ENCODE results near the gene CEBPZOS.
"Not testable (repeated sequence)": the region's sequence is repeated elsewhere in the genome, so short reads cannot be mapped to it uniquely, and the experiment has no call there.

CEBPZOS gene

DNA sequence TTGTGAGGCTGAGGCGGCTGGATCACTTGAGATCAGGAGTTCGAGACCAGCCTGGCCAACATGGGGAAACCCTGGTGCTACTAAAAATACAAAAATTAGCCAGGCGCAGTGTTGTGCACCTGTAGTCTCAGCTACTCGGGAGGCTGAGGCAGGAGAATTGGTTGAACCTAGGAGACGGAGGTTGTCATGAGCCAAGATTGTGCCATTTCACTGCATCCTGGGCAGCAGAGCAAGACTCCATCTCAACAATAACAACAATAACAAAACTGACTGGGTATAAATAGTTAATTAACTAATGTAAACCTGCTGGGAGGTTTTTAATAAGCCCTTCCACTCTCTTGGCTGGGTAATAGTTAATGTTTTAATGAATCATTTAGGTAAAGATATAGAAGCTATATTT lies 15.7 kb upstream of the CEBPZOS start:
- Mint-ChIP-seq H3K4me1 (ENCODE audit: low read depth) (no peaks in the 10 kb centered on the region), H3K27me3 (no peaks in the 10 kb centered on the region), H3K9me3 (ENCODE audit: low read depth) (no peaks in the 10 kb centered on the region), H3K27ac (no peak overlapping the region), H3K4me3 (no peak overlapping the region), H3K36me3 (no peaks in the 10 kb centered on the region)

DNA sequence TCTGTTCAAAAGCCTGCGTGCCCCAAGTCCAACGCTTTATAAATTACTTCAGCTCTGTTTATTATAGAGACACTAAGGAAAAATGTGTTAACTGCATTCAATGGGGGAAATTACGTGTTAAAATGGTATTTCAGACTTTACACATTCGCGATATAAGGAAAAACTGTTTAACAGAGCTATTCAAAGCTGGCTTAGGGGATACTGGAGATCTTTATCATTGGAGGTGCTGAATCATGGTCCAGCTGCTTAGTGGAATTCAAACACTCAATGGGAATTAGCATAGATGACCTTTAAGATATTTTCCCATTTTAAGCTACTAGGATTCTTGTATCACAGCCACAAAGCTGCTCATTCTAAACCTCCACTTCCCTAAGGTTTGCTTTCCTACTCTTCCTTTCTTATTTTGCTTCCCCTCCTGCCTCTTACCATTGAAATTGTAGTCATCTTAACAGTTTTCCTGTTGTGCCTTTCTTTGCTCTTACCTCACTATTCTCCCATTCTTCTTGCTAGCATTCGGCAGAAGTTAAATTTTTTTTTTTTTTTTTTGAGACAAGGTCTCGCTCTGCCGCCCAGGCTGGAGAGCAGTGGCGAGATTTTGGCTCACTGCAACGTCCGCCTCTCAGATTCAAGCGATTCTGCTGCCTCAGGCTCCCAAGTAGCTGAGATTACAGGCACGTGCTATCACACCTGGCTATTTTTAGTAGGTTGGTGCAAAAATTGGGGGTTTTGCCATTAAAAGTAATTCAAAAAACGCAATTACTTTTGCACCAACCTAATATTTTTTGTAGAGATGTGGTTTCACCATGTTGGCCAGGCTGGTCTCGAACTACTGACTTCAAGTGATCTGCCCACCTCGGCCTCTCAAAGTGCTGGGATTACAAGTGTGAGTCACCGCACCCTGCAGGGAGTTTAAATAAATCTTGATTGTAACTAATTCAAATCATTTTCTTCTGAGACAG lies 14.3 kb upstream of the CEBPZOS start:
- H3K27ac Mint-ChIP-seq: no peak overlapping the region
- H3K36me3 Mint-ChIP-seq: no peaks in the 10 kb centered on the region
- H3K4me3 Mint-ChIP-seq: no peak overlapping the region
- H3K4me1 Mint-ChIP-seq (ENCODE audit: low read depth): no peaks in the 10 kb centered on the region
- no peaks in the 10 kb centered on the region for H3K9me3 Mint-ChIP-seq (ENCODE audit: low read depth)
- no peaks in the 10 kb centered on the region for H3K27me3 Mint-ChIP-seq

DNA sequence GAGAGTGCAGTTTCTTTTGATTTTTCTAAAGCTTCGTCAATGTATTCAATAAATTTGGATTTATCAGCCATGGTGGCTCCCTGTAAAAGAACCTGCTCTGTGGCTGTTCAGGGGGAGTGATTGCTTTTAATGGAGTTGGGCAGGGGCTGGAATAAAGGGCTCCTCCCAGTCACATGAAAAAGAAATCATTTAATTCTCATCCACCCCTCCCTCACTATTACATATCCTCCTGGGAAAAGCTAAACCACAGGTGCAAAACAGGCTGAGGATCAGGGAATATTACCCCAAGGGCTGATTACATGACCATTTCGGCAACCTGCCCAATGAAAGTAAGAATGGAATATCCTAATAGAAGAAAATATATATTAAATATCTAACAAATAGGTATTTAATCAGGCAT lies 7.7 kb upstream of the CEBPZOS start, which contains the start of gene SULT6B1:
TSS of gene SULT6B1 (minus strand) at position 101 of the 400 bp plus-strand sequence. CDS start at position 71, 30 bp downstream.
- H3K27ac Mint-ChIP-seq: no peak within 1 kb of the TSS
- no peaks in the 10 kb centered on the region for H3K4me1 Mint-ChIP-seq (ENCODE audit: low read depth)
- no peaks in the 10 kb centered on the region for H3K9me3 Mint-ChIP-seq (ENCODE audit: low read depth)
- H3K36me3 Mint-ChIP-seq: no peaks in the 10 kb centered on the region
- no peaks in the 10 kb centered on the region for H3K27me3 Mint-ChIP-seq
- no peak within 1 kb of the TSS for H3K4me3 Mint-ChIP-seq

- Mint-ChIP-seq H3K36me3 (no peaks in the 10 kb centered on the region), H3K27me3 (no peaks in the 10 kb centered on the region), H3K4me1 (ENCODE audit: low read depth) (no peaks in the 10 kb centered on the region), H3K9me3 (ENCODE audit: low read depth) (no peaks in the 10 kb centered on the region), H3K4me3 (no peak overlapping the region), H3K27ac (no peak overlapping the region)
Measured at GRCh38 chr2:37189452-37190153, 6.7 kb upstream of the CEBPZOS start.

DNA sequence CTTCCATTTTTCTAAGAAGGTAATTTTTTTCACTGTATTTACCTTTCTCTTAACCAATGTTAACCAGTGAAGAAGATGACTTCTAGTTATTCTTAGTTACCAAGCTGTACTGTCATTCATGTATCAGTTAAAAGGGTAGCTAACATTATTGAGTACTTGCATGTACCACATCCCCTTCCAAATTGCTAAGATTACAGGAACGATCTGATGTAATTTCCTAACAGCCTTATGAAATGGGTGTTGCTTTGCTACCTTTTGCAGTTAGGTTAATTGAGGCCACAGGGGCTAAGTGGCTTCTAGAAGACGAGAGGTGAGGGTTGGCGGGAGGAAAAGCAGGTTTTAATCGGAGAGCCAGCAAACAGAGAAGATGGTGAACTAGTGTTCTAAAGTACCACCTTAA lies 6.0 kb upstream of the CEBPZOS start:
- Mint-ChIP-seq H3K9me3 (ENCODE audit: low read depth) (no peaks in the 10 kb centered on the region), H3K27me3 (no peaks in the 10 kb centered on the region), H3K4me3 (no peak overlapping the region), H3K36me3 (no peaks in the 10 kb centered on the region), H3K4me1 (ENCODE audit: low read depth) (no peaks in the 10 kb centered on the region), H3K27ac (no peak overlapping the region)

GRCh38 chr2:37191253-37191652 lies 5.0 kb upstream of the CEBPZOS start:
- no peaks in the 10 kb centered on the region for H3K36me3 Mint-ChIP-seq
- H3K4me1 Mint-ChIP-seq (ENCODE audit: low read depth): peaks cover 1% of the 10 kb centered on the region
- H3K9me3 Mint-ChIP-seq (ENCODE audit: low read depth): no peaks in the 10 kb centered on the region
- H3K4me3 Mint-ChIP-seq: no peak overlapping the region
- H3K27me3 Mint-ChIP-seq: no peaks in the 10 kb centered on the region
- H3K27ac Mint-ChIP-seq: no peak overlapping the region

GRCh38 chr2:37191747-37192146 lies 4.5 kb upstream of the CEBPZOS start:
- no peaks in the 10 kb centered on the region for H3K27me3 Mint-ChIP-seq
- H3K36me3 Mint-ChIP-seq: no peaks in the 10 kb centered on the region
- H3K9me3 Mint-ChIP-seq (ENCODE audit: low read depth): no peaks in the 10 kb centered on the region

DNA sequence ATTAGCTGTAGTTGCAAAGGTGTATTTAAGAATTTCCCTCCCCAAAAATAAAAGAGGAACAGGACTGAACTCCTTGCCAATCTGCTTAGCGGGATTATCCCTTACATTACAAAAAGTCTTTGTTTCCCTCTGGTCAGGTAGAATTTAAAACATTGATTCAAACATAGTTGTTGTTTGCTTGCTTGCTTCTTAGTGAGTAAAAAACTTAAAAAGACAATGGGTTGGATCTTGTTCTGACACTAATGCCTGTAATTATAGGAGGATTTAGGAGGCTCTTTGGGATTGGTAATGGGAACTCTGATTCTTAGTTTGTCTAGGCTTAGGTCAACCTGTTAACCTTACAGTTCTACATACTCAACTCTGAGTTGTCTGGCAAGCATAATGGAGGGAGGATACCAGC lies 3.7 kb upstream of the CEBPZOS start:
- no peaks in the 10 kb centered on the region for H3K9me3 Mint-ChIP-seq (ENCODE audit: low read depth)
- no peak overlapping the region for H3K27ac Mint-ChIP-seq
- H3K4me1 Mint-ChIP-seq (ENCODE audit: low read depth): peaks cover 11% of the 10 kb centered on the region
- H3K4me3 Mint-ChIP-seq: no peak overlapping the region
- H3K27me3 Mint-ChIP-seq: no peaks in the 10 kb centered on the region
- no peaks in the 10 kb centered on the region for H3K36me3 Mint-ChIP-seq

More at GRCh38 chr2:37191747-37192146, 4.5 kb upstream of the CEBPZOS start:
- Mint-ChIP-seq H3K27ac (no peak overlapping the region), H3K4me3 (no peak overlapping the region), H3K4me1 (ENCODE audit: low read depth) (peaks cover 4% of the 10 kb centered on the region)

- H3K27me3 Mint-ChIP-seq; H3K36me3 Mint-ChIP-seq; H3K9me3 Mint-ChIP-seq (ENCODE audit: low read depth): not testable (repeated sequence)
- H3K4me3 Mint-ChIP-seq: peak overlapping the region; percentile 96
- peak overlapping the region; percentile 97 for H3K27ac Mint-ChIP-seq
- peaks cover 29% of the 10 kb centered on the region for H3K4me1 Mint-ChIP-seq (ENCODE audit: low read depth)
Measured at GRCh38 chr2:37195862-37196319, 405 bp upstream of the CEBPZOS start.

DNA sequence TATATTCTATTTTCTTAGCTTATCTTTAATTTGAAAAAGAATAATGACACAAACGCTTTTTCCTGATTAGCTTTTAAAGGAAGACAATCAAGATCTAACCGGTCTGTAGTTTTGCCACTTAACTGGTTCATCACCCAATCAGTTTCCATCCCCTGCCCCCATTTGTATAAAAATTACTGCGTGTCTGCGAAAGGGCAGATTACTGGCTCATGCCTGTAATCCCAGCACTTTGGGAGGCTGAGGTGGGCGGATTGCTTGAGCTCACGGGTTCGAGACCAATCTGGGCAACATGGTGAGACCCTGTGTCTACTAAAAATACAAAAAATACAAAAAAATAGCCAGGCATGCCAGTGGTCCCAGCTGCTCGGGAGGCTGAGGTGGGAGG lies 2.4 kb downstream of the CEBPZOS start:
- Mint-ChIP-seq H3K36me3 (peaks cover 11% of the 10 kb centered on the region), H3K4me1 (ENCODE audit: low read depth) (peaks cover 43% of the 10 kb centered on the region), H3K9me3 (ENCODE audit: low read depth) (no peaks in the 10 kb centered on the region), H3K27me3 (no peaks in the 10 kb centered on the region), H3K27ac (peak overlapping the region; percentile 79), H3K4me3 (peak overlapping the region; percentile 35)

DNA sequence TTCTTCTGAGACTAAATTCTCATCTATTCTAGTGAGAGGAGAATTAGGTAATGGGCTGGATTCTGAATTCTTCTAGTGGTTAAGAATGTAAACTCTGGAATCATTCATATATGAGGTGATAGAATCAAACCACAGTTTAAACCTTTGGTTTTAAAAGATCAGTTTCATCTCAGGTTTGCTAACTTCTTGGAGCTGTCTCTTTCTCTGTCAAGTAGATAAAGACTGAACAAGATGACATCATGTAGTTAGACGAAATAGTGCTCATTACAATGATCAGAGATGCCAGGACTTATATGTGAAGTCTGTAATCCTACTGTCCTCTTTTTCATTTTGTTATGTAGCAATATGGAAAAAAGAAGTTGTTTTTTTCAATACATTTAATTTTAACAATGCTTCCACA lies 4.9 kb downstream of the CEBPZOS start:
- H3K9me3 Mint-ChIP-seq (ENCODE audit: low read depth): peaks cover 5% of the 10 kb centered on the region
- peaks cover 30% of the 10 kb centered on the region for H3K36me3 Mint-ChIP-seq
- H3K4me3 Mint-ChIP-seq: peak overlapping the region; percentile 13
- peak overlapping the region; percentile 74 for H3K27ac Mint-ChIP-seq
- peaks cover 49% of the 10 kb centered on the region for H3K4me1 Mint-ChIP-seq (ENCODE audit: low read depth)
- H3K27me3 Mint-ChIP-seq: no peaks in the 10 kb centered on the region

DNA sequence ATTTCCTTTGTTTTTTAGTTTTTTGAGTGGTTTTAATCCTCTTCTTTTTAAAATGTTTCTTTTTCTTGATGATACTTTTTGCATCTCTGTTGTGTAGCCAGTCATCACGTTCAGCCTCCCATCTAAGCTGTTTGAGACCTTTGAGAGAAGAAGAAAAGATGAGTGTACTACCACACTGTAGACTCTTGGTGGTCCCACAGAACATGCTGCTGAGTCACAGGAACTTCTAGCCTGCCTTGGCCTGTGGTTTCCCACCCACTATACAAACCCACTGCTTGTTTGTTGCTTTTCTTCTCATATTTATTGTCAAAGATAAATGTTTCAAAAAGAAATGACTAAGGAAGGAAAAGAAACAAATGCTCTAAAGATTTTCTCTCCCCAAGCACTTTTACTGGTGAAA lies 5.5 kb downstream of the CEBPZOS start:
- peaks cover 7% of the 10 kb centered on the region for H3K9me3 Mint-ChIP-seq (ENCODE audit: low read depth)
- H3K36me3 Mint-ChIP-seq: peaks cover 34% of the 10 kb centered on the region
- H3K27ac Mint-ChIP-seq: peak overlapping the region; percentile 74
- H3K27me3 Mint-ChIP-seq: no peaks in the 10 kb centered on the region
- H3K4me3 Mint-ChIP-seq: peak overlapping the region; percentile 51
- H3K4me1 Mint-ChIP-seq (ENCODE audit: low read depth): peaks cover 48% of the 10 kb centered on the region

DNA sequence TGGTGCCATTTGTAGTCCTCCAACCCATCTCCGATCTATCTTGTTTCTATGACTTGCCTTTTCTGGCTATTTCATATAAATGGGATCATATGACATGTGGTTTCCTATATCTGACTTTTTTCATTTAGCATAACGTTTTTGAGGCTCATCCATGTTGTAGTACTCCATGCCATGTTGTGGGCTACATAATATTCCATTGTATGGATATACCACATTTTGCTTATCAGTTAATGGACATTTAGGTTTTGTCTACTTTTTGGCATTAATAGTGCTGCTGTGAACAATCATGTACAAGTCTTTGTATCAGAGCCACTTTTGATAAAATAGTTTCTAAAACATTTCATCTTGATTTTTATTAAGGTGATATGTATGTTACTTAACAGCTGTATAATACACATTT lies 7.4 kb downstream of the CEBPZOS start:
- Mint-ChIP-seq H3K9me3 (ENCODE audit: low read depth) (peaks cover 26% of the 10 kb centered on the region), H3K4me3 (no peak overlapping the region), H3K27me3 (no peaks in the 10 kb centered on the region), H3K4me1 (ENCODE audit: low read depth) (peaks cover 52% of the 10 kb centered on the region), H3K27ac (no peak overlapping the region), H3K36me3 (peaks cover 53% of the 10 kb centered on the region)

DNA sequence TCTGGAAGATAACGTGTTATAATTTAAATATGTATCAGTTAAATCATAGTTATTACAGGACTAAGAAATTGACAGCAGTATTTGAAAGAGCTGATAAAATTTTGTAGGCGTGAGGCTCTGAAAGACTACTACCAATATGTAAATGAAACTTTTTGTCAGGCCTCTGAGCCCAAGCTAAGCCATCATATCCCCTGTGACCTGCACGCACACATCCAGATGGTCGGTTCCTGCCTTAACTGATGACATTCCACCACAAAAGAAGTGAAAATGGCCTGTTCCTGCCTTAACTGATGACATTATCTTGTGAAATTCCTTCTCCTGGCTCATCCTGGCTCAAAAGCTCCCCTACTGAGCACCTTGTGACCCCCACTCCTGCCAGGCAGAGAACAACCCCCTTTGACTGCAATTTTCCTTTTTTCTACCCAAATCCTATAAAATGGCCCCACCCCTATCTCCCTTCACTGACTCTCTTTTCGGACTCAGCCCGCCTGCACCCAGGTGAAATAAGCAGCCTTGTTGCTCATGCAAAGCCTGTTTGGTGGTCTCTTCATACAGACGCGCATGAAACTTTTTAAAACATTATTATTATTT lies 8.9 kb downstream of the CEBPZOS start:
- not testable (repeated sequence) for H3K4me3 Mint-ChIP-seq, H3K27me3 Mint-ChIP-seq, H3K27ac Mint-ChIP-seq
- peaks cover 34% of the 10 kb centered on the region for H3K9me3 Mint-ChIP-seq (ENCODE audit: low read depth)
- H3K4me1 Mint-ChIP-seq (ENCODE audit: low read depth): peaks cover 44% of the 10 kb centered on the region
- peaks cover 68% of the 10 kb centered on the region for H3K36me3 Mint-ChIP-seq

Data from activated naive CD8-positive, alpha-beta T cell (primary cell).